Kidney epithelial cell (primary cell): ENCODE results near the gene SNAPC1. TPM values are rescaled to one million over a fixed set of nuclear protein-coding genes. Genes with fewer than 3 reads are reported as not detected.

Source experiments
- DNase-seq: peaks from one replicate; pipeline ENCODE4 v3.0.0-alpha.2; 2010; ENCODE audit warnings: low read depth
- H3K27me3 ChIP-seq: 2 replicates; pipeline ENCODE4 v1.6.0; 2011; ENCODE audit warnings: low read length; ENCODE audit not compliant: control insufficient read depth, insufficient read depth
- H3K36me3 ChIP-seq: 2 replicates; pipeline ENCODE4 v1.5.1; 2011; ENCODE audit warnings: low read length; ENCODE audit not compliant: control insufficient read depth, insufficient read depth
- H3K4me3 ChIP-seq: 2 replicates; pipeline ENCODE4 v1.5.1; 2011; ENCODE audit warnings: low read depth, mild to moderate bottlenecking, control low read depth, low read length
- CTCF ChIP-seq: IDR thresholded peaks from 2 replicates; pipeline ENCODE4 v1.5.1; 2011; ENCODE audit warnings: mild to moderate bottlenecking, moderate library complexity, low read length, control low read depth, inconsistent platforms; ENCODE audit not compliant: insufficient read depth, poor library complexity, severe bottlenecking
- total RNA-seq: library from RNA; depleted of rRNA; stranded (reverse); fragments of >200 nt; gene quantifications from 2 replicates; pipeline ENCODE4 v1.2.3, GENCODE V29; 2015

The SNAPC1 gene
- 10.6 and 16.1 TPM in 2 replicates for total RNA-seq

- Histone ChIP-seq H3K27me3 (no peaks in the 10 kb centered on the region), H3K4me3 (peak within 1 kb of the TSS; percentile 93), H3K36me3 (no peaks in the 10 kb centered on the region)
- peak; percentile 94 for DNase-seq
- TF ChIP-seq CTCF = no peak
These were observed at the start of gene SNAPC1 for GRCh38 chr14:61761959-61762786. Gene SNAPC1 (plus strand): TSS chr14:61762420. CDS start chr14:61762461, 41 bp downstream.

GRCh38 chr14:61713724-61714437 lies 48.3 kb upstream of the SNAPC1 start:
- no peaks in the 10 kb centered on the region for H3K36me3 ChIP-seq

GRCh38 chr14:61716956-61717355 lies 45.3 kb upstream of the SNAPC1 start:
- Histone ChIP-seq H3K36me3 (peaks cover under 1% of the 10 kb centered on the region), H3K27me3 (no peaks in the 10 kb centered on the region), H3K4me3 (no peak overlapping the region)
- no peak for DNase-seq
- no peak for TF ChIP-seq CTCF

More at GRCh38 chr14:61713724-61714437, 48.3 kb upstream of the SNAPC1 start:
- no peak for TF ChIP-seq CTCF
- no peaks in the 10 kb centered on the region for H3K27me3 ChIP-seq
- DNase-seq = no peak
- H3K4me3 ChIP-seq = peak overlapping the region; percentile 10

GRCh38 chr14:61718039-61718438 lies 44.2 kb upstream of the SNAPC1 start:
- peaks cover 2% of the 10 kb centered on the region for H3K36me3 ChIP-seq
- TF ChIP-seq CTCF = no peak
- no peak for DNase-seq
- H3K27me3 ChIP-seq = no peaks in the 10 kb centered on the region
- no peak overlapping the region for H3K4me3 ChIP-seq

- H3K36me3 ChIP-seq = peaks cover 2% of the 10 kb centered on the region
- no peak for DNase-seq
These were observed 42.6 kb upstream of the SNAPC1 start for GRCh38 chr14:61719344-61720293.

More at GRCh38 chr14:61719344-61720293, 42.6 kb upstream of the SNAPC1 start:
- no peak for TF ChIP-seq CTCF
- no peaks in the 10 kb centered on the region for H3K27me3 ChIP-seq
- no peak overlapping the region for H3K4me3 ChIP-seq
